ENCODE results near the gene GTF3C6.
"Not testable (repeated sequence)": the region's sequence is repeated elsewhere in the genome, so short reads cannot be mapped to it uniquely, and the experiment has no call there.

The GTF3C6 gene

DNA sequence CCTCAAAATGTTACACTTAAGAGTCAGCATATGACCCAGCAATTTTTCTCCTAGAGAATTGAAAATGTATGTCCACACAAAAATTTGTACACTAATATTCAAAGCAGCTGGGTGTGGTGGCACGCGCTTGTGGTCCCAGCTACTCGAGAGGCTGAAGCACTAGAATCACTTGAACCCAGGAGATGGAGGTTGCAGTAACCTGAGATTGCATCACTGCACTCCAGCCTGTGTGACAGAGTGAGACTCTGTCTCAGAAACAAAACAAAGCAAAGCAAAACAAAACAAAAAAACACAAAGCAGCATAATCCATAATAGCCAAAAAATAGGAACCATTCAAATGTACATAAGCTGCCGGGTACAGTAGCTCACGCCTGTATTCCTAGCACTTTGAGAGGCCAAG lies 21.7 kb downstream of the GTF3C6 start:
- no peak for DNase-seq

DNA sequence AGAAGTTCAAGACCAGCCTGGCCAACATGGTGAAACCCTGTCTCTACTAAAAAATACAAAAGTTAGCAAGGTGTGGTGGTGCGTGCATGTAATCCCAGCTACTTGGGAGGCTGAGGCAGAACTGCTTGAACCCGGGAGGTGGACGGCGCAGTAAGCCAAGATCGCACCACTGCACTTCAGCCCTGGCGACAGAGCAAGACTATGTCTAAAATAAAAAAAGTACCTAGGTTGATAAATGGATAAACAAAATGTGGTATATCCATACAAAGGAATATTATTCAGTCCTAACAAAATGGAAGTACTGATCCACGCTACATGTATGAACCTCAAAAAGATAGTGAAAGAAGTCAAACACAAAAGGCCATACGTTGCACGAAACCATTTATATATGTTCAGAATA lies 22.1 kb downstream of the GTF3C6 start:
- no peak for DNase-seq

DNA sequence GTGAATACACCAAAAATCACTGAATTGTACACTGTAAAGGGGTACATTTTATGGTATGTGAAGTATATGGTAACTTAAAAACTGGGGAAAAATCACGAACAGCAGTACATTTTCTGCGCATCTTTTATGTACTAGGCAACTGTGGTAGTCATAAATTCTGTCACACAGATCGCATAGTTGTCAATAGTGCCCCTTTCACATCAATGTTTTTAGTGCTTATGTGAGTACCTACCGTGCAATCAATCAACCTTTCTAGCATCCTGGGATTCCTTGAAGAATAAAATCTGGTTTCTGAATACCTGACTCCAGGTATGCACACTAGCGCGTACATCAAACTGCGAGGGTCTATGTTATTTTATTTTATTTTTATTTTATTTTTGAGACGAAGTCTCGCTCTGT lies 22.7 kb downstream of the GTF3C6 start:
- DNase-seq: no peak

DNA sequence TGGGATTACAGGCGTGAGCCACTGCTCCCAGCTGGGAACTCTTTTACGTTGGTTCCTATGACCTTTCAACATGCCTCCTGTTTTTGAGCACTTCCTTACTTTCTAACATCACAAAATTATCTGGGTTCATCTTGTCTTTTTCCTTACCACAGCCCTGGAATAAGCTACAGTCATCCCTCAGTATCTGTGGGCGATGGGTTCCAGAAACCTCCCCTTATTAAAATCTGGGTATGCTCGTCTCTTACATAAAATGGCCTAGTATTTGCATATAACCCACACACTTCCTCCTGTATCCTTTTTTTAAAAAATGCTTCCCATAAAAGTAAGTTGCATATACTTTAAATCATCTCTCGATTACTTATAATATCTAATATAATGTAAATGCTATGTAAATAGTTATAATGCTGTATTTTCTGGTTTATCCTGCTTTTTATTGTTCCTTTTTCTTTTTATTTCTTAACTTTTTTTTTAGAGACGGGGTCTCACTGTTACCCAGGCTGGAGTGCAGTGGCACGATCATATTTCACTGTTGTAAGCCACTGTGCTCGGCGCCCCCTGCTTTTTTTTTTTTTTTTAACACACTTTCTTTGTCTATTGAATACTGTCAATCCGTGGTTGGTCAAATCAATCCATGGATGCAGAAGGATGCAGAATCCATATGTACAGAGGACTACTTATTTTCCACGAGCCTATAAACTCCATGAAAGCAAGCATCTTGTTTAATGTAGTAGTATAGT lies 32.5 kb downstream of the GTF3C6 start:
- DNase-seq: no peak

DNA sequence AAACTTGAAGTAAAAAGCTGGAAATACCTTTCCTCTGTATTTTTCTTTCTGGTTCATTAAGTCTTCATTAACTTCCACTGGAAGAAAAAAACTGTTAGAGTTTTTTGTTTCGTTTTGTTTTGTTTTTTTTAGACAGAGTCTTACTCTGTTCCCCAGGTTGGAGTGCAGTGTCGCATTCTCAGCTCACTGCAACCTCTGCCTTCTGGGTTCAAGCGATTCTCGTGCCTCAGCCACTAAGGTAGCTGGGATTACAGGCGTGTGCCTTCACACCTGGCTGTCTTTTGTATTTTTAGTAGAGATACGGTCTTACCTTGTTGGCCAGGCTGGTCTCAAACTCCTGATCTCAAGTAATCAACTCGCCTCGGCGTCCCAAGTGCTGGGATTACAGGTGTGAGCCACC lies 38.2 kb downstream of the GTF3C6 start:
- no peak for DNase-seq

DNA sequence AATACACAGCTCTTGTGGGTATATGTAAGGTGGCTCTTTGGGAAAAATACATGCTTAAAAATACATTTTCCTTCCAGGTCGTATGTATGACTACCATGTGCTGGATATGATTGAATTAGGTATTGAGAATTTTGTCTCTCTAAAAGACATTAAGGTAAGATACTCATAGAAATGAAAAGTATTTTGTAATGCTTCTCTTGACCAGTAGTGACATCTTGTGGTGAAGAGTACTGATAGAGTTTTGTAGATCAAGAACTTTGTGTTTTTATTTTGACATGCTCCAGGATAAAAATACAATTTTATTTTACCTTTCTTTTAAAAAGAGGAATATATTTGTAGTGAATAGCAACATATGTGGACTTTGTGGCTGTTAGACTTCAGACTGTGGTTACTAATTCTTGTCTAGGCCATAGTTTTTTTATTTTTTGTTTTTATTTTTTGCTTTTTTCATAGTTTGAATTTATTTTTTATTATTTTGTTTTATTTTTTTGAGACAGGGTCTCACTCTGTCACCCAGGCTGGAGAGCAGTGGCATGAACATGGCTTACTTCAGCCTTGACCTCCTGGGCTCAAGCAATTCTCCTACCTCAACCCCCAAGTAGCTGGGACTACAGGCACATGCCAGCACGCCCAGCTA lies 41.2 kb downstream of the GTF3C6 start:
- no peak for DNase-seq

DNA sequence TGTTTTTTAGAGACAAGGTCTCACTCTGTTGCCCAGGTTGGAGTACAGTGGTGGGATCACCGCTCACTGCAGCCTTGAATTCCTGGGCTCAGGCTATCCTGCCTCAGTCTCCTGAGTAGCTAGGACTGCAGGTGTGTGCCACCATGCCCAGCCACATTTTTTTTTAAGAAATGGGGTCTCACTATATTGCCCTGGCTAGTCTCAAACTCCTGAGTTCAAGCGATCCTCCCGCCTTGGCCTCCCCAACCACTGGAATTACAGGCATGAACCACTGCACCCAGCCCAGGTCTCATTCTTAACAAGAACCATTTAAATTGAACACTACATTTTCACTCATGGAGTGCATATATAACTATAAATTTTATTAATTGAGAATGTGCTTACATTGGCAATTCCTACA lies 43.8 kb downstream of the GTF3C6 start:
- DNase-seq: no peak

DNA sequence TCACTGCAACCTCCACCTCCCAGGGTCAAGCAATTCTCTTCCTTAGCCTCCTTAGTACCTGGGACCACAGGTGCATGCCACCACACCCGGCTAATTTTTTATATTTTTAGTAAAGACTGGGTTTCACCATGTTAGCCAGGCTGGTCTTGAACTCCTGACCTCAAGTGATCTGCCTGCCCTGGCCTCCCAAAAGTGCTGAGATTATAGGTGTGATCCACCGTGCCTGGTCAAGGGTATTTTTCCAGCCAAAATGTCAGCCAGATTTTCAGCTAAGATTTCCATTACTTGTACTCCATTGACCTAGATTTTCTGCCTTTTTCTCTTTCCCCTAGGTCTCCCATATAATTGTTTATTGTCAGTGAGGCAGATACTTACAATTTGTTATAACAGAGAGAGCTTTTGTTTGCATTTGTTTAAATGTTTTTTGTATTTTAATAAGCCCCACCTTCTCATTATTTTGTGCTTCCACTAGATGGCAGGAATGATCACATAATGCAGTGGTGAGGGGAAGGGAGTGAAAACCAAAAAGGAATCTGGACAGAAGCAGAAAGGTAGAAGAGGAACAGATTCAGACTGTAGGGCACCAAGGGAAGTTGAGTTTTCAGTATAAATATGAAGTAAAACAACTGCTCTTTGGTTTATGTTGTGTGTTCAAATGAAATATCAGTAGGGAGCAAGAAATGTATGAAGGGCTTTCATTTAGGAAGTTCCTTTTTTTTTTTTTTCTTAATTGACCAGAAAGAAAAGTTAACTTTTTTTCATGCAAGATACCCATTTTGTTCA lies 53.0 kb downstream of the GTF3C6 start:
- DNase-seq: no peak

DNA sequence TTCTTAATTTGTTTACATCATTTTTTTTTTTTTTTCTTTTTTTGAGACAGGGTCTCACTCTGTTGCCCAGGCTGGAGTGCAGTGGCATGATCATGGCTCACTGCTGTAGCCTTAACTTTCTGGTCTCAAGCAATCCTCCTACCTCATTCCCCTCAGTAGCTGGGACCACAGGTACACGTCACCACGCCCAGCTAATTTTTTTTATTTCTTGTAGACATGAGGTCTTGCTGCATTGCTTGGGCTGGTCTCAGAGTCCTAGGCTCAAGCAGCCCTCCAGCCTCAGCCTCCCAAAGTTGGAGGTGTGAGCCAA lies 53.6 kb downstream of the GTF3C6 start:
- no peak for DNase-seq

DNA sequence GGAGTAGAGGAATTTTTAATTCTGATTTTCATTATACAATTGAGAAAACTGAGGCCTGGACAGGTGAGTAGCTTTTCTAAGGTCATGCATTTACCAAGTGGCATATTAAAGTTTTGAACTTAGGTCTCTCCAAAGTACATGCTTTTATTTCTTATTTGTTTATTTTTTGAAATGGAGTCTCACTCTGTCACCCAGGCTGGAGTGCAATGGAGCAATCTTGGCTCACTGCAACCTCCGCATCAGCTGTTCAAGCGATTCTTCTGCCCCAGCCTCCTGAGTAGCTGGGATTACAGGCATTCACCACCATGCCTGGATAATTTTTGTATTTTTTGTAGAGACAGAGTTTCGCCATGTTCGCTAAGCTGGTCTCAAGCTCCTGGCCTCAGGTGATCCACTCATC lies 54.0 kb downstream of the GTF3C6 start:
- not testable (repeated sequence) for DNase-seq

DNA sequence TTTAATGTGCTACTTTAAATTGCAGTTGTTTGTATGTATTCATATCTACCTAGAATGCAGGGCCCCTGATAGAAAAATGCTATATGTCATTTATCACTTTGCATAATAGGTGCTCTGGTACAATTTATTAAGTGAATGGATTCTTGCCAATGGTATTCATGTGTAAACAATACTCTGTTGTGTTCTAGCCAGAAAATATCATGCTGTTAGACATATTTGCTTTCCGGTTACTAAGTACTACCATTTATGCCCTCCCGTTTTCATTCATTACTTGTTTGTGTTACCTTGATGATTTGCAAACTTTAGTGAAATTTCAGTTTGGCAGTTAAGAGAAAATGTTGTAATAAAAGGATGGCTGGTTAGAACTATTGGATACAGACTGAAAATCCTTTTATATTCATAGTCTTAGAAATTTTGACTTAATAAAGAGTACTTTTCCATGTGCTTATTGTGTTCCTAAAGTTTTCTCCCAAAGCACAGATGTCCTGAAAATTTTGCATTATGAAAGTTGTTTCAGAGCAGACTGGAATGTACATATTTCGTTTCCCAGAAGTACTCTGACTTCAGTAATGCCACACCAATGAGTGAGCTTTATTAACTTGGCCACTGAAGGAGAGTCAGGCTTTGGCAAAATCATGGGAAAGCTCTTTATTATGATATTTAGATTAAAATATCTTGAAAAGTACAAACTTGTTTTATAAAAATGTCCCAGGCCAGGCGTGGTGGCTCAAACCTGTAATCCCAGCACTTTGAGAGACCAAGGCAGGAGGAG lies 54.8 kb downstream of the GTF3C6 start:
- DNase-seq: no peak

DNA sequence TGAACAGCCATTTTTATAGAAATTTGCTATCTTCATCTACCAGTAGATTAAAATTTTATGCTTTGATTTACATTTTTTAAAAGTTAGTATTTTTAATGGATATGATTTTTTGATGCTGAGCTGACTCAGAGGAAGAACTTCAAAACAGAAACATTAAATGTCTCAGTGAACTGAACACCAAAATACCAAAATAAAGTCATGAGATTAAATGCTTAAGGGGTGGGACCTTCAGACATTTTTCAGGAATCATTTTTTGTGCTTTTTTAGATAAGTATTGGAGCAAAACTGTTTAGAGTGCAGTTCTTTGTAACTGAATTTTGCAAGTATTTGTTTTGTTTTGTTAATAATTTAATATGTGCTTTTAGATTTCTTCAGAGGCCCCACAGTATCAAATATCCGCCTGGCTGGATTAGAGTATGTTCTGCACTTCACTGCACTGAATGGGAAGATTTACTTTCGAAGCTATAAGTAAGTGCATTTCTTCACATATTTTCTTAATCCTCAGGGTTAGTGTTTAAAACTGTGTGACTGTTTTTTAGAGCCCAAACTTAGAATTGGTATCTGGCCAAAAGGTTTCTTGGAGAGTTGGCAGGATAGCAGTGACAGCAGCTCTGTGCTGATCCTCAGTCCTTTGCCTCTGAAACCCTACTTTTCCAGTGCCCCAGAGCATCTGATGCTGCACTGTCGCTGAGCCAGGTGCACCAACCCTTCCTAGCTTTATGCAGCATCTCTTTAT lies 57.1 kb downstream of the GTF3C6 start:
- DNase-seq: no peak

DNA sequence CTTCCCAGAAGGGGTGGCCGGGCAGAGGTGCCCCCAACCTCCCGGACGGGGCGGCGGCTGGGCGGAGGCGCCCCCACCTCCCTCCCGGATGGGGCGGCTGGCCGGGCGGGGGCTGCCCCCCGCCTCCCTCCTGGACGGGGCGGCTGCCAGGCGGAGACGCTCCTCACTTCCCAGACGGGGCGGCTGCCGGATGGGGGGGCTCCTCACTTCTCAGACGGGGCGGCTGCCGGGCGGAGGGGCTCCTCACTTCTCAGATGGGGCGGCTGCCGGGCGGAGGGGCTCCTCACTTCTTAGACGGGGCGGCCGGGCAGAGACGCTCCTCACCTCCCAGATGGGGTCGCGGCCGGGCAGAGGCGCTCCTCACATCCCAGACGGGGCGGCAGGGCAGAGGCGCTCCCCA lies 58.7 kb downstream of the GTF3C6 start:
- DNase-seq: not testable (repeated sequence)

Measured in activated CD8-positive, alpha-beta memory T cell treated with anti-CD3 and anti-CD28 coated beads, Interleukin-2, amount 50 U/mL, for 4 hours (primary cell).